Loucy (cell line): ENCODE data around the gene FDX2.
A peak's percentile ranks its signal among the peaks of the same experiment; 100 is the strongest.

Source experiments
- H2AFZ ChIP-seq: fragments of 200-600 bp; sonication (generic); 2 replicates; pipeline ENCODE4 v1.6.0; 2016; ENCODE audit warnings: antibody characterized with exemption, mild to moderate bottlenecking, low read length, moderate library complexity
- H3F3A ChIP-seq: fragments of 200-600 bp; 2 replicates; pipeline ENCODE4 v1.6.0; 2016; ENCODE audit warnings: antibody characterized with exemption, low read depth, mild to moderate bottlenecking
- H3K27me3 ChIP-seq: fragments of 200-600 bp; sonication (generic); 2 replicates; pipeline ENCODE4 v1.6.1; 2014; ENCODE audit warnings: low read length, mild to moderate bottlenecking; ENCODE audit not compliant: insufficient read depth, poor library complexity, severe bottlenecking
- H3K36me3 ChIP-seq: fragments of 200-600 bp; sonication (generic); 2 replicates; pipeline ENCODE4 v1.6.1; 2016; ENCODE audit warnings: low read length; ENCODE audit not compliant: insufficient read depth
- H3K4me1 ChIP-seq: fragments of 200-600 bp; sonication (generic); 2 replicates; pipeline ENCODE4 v1.5.1; 2014; ENCODE audit warnings: low read length, mild to moderate bottlenecking; ENCODE audit not compliant: insufficient read depth, poor library complexity, severe bottlenecking
- H3K4me2 ChIP-seq: fragments of 200-600 bp; sonication (generic); 2 replicates; pipeline ENCODE4 v1.6.0; 2014; ENCODE audit warnings: antibody characterized with exemption, low read length, low read depth, mild to moderate bottlenecking; ENCODE audit not compliant: poor library complexity, severe bottlenecking
- H3K4me3 ChIP-seq: fragments of 200-600 bp; sonication (generic); 2 replicates; pipeline ENCODE4 v1.5.1; 2014; ENCODE audit warnings: low read length, mild to moderate bottlenecking, mixed read lengths; ENCODE audit not compliant: poor library complexity, severe bottlenecking
- H3K79me2 ChIP-seq: fragments of 200-600 bp; sonication (generic); 2 replicates; pipeline ENCODE4 v1.6.1; 2014; ENCODE audit warnings: low read length; ENCODE audit not compliant: insufficient read depth
- H3K9ac ChIP-seq: fragments of 200-600 bp; sonication (generic); 2 replicates; pipeline ENCODE4 v1.6.0; 2014; ENCODE audit warnings: mild to moderate bottlenecking, low read depth, low read length, moderate library complexity; ENCODE audit not compliant: poor library complexity, severe bottlenecking
- H3K9me2 ChIP-seq: fragments of 200-600 bp; sonication (generic); replicated peaks from 2 replicates; pipeline ENCODE4 v1.6.1; 2016; ENCODE audit warnings: low read depth, low read length, mixed read lengths
- H3K9me3 ChIP-seq: fragments of 200-600 bp; sonication (generic); 2 replicates; pipeline ENCODE4 v1.6.1; 2014; ENCODE audit warnings: mild to moderate bottlenecking, antibody characterized with exemption, low read length, low read depth; ENCODE audit not compliant: insufficient read depth
- H4K20me1 ChIP-seq: fragments of 200-600 bp; sonication (generic); 2 replicates; pipeline ENCODE4 v1.6.0; 2014; ENCODE audit warnings: antibody characterized with exemption, low read length, mild to moderate bottlenecking; ENCODE audit not compliant: insufficient read depth, poor library complexity, severe bottlenecking
- EZH2phosphoT487 ChIP-seq: fragments of 200-600 bp; IDR thresholded peaks from 2 replicates; pipeline ENCODE4 v1.6.1; 2018; ENCODE audit warnings: antibody characterized with exemption, mild to moderate bottlenecking, moderate library complexity, borderline replicate concordance
- TF ChIP-seq, protein P1 (sequence below): fragments of 200-600 bp; sonication (generic); conservative IDR thresholded peaks from 2 replicates; pipeline ENCODE4 v1.5.1; 2014; ENCODE audit warnings: mild to moderate bottlenecking, antibody characterized with exemption, low read length

FDX2 gene

GRCh38 chr19:10305139-10305806 is 10.5 kb downstream of the FDX2 start:
- Histone ChIP-seq H2AFZ (no peak overlapping the region), H3K9me3 (no peaks in the 10 kb centered on the region), H4K20me1 (no peaks in the 10 kb centered on the region), H3K79me2 (no peaks in the 10 kb centered on the region), H3K4me2 (no peak overlapping the region), H3K36me3 (no peaks in the 10 kb centered on the region), H3K4me3 (no peak overlapping the region), H3K27me3 (no peaks in the 10 kb centered on the region), H3K9ac (no peak overlapping the region), H3F3A (no peaks in the 10 kb centered on the region), H3K4me1 (no peaks in the 10 kb centered on the region), H3K9me2 (no peaks in the 10 kb centered on the region)
- TF ChIP-seq, protein P1, sequence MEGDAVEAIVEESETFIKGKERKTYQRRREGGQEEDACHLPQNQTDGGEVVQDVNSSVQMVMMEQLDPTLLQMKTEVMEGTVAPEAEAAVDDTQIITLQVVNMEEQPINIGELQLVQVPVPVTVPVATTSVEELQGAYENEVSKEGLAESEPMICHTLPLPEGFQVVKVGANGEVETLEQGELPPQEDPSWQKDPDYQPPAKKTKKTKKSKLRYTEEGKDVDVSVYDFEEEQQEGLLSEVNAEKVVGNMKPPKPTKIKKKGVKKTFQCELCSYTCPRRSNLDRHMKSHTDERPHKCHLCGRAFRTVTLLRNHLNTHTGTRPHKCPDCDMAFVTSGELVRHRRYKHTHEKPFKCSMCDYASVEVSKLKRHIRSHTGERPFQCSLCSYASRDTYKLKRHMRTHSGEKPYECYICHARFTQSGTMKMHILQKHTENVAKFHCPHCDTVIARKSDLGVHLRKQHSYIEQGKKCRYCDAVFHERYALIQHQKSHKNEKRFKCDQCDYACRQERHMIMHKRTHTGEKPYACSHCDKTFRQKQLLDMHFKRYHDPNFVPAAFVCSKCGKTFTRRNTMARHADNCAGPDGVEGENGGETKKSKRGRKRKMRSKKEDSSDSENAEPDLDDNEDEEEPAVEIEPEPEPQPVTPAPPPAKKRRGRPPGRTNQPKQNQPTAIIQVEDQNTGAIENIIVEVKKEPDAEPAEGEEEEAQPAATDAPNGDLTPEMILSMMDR, result no peak
- no peak for TF ChIP-seq EZH2phosphoT487

DNA sequence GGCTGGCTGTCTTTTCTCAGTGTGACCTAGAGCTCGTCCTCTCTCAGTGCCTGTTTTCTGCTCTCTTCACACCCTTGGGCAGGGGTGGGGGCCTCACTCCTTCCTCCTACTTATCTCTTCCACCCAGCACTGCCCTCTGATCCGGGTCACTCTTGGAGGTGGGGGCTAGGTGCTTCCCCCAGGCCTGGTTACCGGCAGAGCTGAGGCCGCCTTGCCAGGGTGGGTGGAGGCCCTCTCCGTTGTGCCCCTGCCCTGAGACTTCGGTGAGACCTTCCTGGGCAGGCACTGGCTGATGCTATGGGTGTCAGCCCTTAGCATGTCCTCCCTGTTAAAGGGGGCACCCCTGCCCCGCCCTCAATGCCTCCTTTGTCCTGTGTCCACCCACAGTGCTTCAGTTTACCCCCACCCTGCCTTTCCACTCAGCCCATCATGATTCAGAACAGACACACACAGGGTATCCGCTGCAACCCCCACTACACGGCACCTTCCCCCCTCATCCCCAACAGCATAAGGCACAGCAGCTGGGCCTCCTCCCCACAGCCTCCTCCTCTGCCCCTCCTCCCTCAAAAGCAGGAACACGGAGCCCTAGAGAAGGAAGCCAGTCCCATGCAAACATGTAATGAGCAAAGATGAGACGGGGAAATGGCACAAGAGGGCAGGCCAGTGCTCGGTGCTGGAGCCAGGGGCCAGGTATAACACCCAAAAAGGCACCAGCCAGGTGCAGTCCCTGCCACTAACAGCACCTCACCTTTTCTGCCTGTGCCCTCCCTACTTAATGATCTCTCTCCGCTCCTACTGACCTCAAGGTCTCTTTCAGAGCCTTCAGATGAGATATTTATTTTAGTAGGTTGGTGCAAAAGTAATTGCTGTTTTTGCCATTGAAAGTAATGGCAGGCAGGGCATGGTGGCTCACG is 16.0 kb downstream of the FDX2 start:
- H3F3A ChIP-seq, result no peaks in the 10 kb centered on the region
- H3K27me3 ChIP-seq, result no peaks in the 10 kb centered on the region
- H3K4me3 ChIP-seq, result no peak overlapping the region
- H4K20me1 ChIP-seq, result no peaks in the 10 kb centered on the region
- no peaks in the 10 kb centered on the region for H3K36me3 ChIP-seq
- no peak for TF ChIP-seq EZH2phosphoT487
- TF ChIP-seq, protein P1, result no peak
- H3K4me1 ChIP-seq, result no peaks in the 10 kb centered on the region
- no peak overlapping the region for H3K4me2 ChIP-seq
- no peaks in the 10 kb centered on the region for H3K79me2 ChIP-seq
- H2AFZ ChIP-seq, result peak overlapping the region; percentile 5; the same call in 1 of the 2 replicates
- H3K9me3 ChIP-seq, result no peaks in the 10 kb centered on the region
- H3K9ac ChIP-seq, result no peak overlapping the region
- no peaks in the 10 kb centered on the region for H3K9me2 ChIP-seq

DNA sequence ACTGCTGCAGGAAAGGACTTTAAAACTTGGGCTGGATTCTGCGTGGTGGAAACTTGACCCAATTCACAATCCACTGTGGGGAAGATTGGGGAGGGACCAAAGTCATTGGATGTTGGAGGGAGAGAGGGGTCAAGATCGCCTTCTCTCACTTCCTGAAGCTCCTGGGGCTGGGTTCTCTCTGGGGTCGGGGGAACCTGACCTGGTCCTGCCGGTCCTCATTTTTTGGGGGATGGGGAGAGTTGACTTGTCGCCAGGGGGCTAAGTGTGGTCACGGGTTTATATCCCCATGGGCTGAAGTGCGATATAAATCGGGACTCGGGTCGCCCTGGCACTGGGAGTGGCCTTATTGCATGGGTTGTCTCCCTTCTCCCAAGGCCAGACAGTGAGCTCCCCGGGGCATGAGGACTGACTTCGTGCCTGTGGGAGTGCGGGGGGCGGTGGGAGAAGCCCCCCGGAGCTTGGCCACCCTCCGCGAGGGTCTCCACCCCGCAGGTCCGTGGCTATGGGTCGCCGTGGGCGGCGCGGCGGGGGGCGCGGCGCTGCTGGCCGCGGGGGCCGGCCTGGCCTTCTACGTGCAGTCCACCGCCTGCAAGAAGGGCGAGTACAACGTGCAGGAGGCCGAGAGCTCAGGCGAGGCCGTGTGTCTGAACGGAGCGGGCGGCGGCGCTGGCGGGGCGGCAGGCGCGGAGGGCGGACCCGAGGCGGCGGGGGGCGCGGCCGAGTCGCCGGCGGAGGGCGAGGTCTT is 19.8 kb downstream of the FDX2 start:
- no peaks in the 10 kb centered on the region for H3K79me2 ChIP-seq
- H3K9me3 ChIP-seq, result no peaks in the 10 kb centered on the region
- no peaks in the 10 kb centered on the region for H3K4me1 ChIP-seq
- no peaks in the 10 kb centered on the region for H3K36me3 ChIP-seq
- H3K9ac ChIP-seq, result no peak overlapping the region
- H3K27me3 ChIP-seq, result no peaks in the 10 kb centered on the region
- H4K20me1 ChIP-seq, result no peaks in the 10 kb centered on the region
- no peak for TF ChIP-seq EZH2phosphoT487
- TF ChIP-seq, protein P1, result no peak
- no peak overlapping the region for H3K4me2 ChIP-seq
- H2AFZ ChIP-seq, result no peak overlapping the region
- H3K4me3 ChIP-seq, result no peak overlapping the region
- H3F3A ChIP-seq, result no peaks in the 10 kb centered on the region
- no peaks in the 10 kb centered on the region for H3K9me2 ChIP-seq
